HG02943 (cell line): ENCODE results near the gene ZNF48.

ENCODE experiments used
- ATAC-seq: cut with Tn5 transposase; IDR thresholded peaks from one replicate; pipeline ENCODE4 v1.9.1; 2021; ENCODE audit warnings: mild to moderate bottlenecking, low read depth, moderate library complexity; ENCODE audit not compliant: unreplicated experiment

Gene ZNF48

DNA sequence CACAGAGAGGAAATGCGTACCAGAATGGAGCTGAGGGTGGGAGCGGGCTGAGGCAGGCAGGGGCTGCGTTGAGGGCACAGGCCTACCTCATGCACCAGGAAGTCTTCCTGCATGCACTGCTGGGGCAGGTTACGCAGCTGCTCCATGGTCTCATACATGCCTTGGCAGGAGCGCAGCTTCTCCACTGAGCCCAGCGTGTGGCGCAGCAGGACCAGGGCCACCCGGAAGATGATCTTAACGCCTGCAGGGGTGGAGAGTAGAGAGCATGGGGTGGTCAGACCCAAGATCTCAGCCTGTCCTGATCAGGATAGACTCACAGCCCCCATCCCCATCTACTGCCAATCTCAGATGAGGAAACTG, 36.7 kb upstream of the ZNF48 start:
- no peak for ATAC-seq

GRCh38 chr16:30358990-30359870, 36.0 kb upstream of the ZNF48 start:
- no peak for ATAC-seq

- ATAC-seq, result no peak
Observed at GRCh38 chr16:30359871-30360170, 35.4 kb upstream of the ZNF48 start.

- ATAC-seq, result no peak
Observed at GRCh38 chr16:30361180-30361579, 34.0 kb upstream of the ZNF48 start.

DNA sequence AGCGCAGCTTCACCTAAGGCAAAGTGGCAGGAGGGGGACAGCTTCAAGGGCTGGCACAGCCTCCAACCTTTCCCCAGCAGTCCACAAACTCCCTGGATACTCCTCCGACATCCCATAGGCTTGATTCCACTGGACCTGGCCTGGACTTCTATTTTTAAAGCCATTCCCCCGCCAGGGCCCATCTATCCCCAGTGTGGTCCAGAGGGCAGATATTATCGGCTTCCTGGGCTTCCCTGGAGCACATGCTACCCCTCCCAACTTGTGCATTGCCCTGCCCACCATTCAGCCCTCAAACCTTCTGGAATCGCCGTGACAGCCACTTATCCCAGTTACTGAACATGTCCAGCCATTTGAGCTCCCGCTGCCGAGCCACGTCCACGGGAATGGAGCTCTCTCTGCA, 30.0 kb upstream of the ZNF48 start:
- ATAC-seq, result no peak

GRCh38 chr16:30366511-30366910, 28.7 kb upstream of the ZNF48 start:
- ATAC-seq, result no peak

GRCh38 chr16:30367349-30368009, 27.7 kb upstream of the ZNF48 start:
- ATAC-seq, result no peak

DNA sequence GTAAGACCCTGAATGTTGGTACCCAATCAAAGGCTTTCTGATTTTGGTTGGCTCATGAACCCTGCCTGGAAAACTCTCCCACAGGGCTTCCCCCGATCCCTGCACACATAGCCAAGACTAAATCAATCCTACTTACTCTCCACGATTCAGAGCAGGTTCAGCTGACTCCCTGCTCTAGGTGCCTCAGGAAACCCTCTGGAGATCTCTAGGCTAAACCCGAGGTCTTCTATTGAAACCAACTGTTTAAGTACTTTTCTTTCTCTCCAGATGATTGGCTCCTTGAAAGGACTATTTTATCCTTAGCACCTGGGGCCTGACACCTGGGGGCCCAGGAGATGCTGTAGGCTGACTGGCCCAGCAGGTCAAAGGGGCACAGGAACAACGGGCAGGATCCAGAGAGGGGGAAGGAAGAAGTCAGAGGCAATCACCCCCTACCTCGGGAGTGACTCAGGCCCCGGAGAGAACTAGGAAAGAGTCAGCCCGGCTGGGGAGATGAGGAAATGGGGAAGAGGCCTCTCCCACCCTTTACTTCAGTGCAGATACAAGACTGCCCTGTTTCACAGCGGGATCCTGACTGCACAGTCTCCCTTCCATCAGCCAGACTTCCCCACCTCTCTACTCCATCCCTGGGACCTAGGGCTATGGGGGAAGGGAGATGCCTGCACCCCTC, 27.0 kb upstream of the ZNF48 start:
- no peak for ATAC-seq

GRCh38 chr16:30368792-30369090, 26.5 kb upstream of the ZNF48 start:
- ATAC-seq, result no peak

DNA sequence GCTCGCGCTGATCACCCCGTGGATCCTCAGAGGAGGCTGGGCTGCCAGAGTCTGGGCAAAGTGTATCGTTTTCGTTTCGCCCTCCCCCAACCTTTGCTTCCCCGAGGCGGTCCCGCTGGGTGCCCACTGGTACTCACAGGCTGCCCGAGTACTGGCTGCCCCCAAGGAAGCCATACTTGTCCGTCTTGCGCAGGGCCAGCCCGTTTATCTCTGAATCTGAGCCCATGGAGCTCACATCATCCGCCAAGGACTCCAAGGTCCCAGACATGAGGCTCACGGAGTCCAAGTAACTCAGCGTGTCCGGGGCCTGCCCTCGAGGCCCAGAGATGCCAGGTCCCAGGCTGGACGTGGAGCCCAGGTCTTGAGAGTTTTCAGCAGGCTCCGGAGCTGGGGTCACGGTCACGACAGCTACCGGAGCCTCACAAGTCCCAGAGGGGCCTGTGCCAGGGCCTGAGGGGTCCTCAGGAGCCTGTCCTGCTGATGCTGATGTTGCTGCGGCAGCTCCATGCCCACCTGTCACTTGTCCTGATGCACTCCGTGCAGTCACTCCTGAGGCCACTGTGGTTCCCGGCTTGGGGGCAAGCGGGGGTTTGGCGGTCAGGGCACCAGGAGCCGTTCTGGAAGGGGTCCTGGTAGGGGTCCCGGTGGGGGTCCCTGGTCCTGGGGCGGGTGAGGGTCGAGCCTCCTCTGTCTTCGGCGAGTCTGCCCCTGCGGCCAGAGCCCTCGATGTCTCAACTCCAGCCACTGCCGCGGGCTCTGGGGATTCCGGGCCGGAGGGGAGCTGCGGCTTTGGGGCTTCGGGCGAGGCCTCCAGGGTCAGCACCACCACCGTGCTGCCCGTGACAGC, 25.9 kb upstream of the ZNF48 start:
- no peak for ATAC-seq

DNA sequence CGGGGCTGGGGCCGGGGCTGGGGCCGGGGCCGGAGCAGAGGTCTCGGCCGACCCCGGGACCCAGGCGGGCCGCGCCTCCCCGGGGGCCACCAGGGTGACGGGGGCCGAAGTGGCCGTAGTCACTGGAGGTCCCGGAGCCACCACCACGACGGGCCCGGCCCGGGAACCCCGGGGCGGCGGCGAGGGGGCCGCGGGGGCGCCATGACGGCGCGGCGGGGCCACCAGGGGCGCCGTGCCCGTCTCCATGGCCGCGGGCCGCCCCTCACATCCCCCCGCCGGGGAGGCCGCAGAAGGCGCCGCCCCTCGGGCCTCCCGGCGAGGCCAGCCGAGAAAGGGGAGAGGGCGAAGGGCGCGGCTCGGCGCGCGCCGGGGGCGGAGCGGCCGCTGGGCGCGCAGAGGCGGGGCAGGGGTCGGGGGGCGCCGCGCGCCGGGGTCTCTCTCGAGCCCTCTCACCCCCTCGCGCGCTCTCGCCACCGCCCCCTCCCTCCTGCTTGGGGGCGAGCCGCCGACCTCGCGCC, 25.2 kb upstream of the ZNF48 start:
- ATAC-seq, result peak; percentile 6

- ATAC-seq, result peak; percentile 70
Observed at GRCh38 chr16:30370456-30371247, 24.6 kb upstream of the ZNF48 start, which contains the start of gene TBC1D10B. TSS of gene TBC1D10B (minus strand) at chr16:30370494. CDS start at chr16:30370183, 311 bp downstream.

DNA sequence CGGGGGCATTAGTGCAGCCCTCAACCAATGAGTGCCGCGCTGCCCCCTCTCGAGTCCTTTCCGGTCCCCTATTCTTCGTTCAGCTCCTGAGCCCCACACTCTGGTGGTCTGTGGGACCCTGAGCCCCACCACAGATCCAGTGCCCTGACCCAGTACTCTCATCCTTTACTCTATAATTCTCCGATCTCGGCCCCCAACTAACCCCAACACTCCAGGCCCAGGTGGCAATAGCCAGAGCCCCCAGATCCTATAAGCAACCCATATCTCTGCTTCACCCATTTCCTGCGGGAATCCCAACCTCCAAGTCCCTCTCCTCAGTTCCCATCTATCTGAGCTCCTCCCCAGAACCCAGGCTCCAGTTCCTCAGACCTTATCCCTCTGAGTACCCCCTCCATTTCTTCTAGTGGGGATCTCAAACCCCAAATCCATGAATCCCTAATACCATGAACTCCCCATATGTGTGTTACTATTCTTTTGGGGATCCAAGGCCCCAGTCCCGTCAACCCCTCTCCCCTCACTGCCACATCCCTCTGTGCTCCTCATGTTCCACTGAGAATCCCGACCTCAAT, 23.9 kb upstream of the ZNF48 start:
- no peak for ATAC-seq

DNA sequence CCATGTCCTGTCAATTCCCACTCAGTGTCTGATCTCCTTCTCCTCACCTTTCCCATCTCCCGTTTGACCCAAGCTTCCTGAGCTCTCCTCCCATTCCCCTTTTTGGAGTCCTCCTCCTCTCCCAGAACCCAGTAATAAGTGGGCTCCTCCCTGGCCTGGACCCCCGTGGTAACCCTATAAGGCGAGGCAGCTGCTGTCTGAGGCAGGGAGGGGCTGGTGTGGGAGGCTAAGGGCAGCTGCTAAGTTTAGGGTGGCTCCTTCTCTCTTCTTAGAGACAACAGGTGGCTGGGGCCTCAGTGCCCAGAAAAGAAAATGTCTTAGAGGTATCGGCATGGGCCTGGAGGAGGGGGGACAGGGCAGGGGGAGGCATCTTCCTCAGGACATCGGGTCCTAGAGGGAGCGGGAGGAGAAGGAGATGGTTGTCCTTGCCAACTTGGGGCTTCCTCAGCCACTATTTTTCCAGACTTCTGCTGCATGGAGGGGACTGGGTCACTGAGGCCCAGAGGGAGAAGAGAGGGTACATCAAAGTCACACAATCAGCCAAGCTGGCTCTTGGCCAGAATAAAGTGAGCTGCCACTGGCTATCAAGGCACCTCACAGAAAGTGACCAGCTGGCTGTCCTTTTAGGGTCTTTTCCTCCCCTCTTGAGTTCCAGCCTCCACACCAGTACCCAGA, 23.0 kb upstream of the ZNF48 start:
- no peak for ATAC-seq

DNA sequence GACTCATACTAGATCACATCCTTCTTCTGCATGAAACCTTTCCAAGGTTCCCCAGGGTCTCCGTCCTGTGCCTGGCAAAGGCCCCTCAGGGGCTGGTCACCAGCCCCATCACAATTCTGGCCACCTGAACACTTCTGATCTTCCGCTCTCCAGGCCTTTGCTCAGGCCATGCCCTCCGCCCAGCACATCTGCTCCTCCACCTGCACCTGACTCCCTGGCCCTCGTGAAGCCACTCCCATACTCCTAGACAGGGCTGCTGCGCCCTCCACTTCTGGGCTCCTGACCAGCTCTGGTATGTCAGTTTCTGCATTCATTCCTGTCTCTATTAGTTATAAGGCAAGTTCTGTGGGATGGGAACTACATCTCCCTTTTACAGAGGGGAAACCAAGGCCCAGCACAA, 22.5 kb upstream of the ZNF48 start:
- ATAC-seq, result no peak

GRCh38 chr16:30374538-30374937, 20.7 kb upstream of the ZNF48 start, which contains the start of gene MYL11:
TSS of gene MYL11 (plus strand) at chr16:30374802. CDS start at chr16:30374858, 56 bp downstream.
- no peak for ATAC-seq

DNA sequence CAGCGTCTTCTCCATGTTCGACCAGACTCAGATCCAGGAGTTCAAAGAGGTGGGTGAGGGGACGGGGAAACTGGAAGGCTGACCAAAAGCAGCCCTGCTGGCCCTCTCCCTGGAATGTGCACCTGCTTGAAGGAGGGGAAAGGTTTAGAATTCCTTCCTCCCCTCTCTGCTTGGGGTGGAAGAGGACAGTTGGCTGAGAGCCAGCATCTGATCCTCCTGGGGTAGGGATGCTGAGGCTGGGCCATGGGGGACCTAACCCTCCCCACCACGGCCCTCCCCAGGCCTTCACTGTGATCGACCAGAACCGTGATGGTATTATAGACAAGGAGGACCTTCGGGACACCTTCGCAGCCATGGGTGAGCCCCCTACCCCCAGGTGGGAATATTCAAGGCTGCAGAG, 19.4 kb upstream of the ZNF48 start:
- ATAC-seq, result no peak

DNA sequence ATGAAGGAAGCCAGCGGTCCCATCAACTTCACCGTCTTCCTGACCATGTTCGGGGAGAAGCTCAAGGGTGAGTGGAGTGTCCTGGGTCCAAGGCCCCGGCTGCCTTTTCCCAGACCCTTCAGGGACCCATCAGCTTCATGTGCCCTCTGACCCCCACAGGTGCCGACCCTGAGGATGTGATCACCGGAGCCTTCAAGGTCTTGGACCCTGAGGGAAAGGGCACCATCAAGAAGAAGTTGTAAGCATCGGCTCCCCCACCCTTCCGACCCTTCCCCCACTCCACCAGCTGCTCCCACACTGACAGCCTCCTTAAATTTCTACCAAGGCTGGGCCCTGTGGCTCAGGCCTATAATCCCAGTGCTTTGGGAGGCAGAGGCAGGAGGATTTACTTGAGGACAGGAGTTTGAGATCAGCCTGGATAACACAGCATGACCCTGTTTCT, 18.7 kb upstream of the ZNF48 start:
- no peak for ATAC-seq
